HL-60 (cell line): ENCODE results near the gene MAGOH.

Experiments used
- GABPA ChIP-seq: IDR thresholded peaks from 2 replicates; pipeline ENCODE4 v1.6.1; 2012; ENCODE audit warnings: low read depth
- POLR2AphosphoS5 ChIP-seq: IDR thresholded peaks from 2 replicates; pipeline ENCODE4 v1.6.1; 2012; ENCODE audit warnings: low read depth
- REST ChIP-seq: IDR thresholded peaks from 2 replicates; pipeline ENCODE4 v1.6.1; 2012; ENCODE audit warnings: low read depth; ENCODE audit not compliant: insufficient replicate concordance
- TF ChIP-seq, protein P1 (sequence below): IDR thresholded peaks from one replicate; pipeline ENCODE4 v1.5.1; 2011; ENCODE audit warnings: low read length, control low read depth, inconsistent platforms; ENCODE audit not compliant: insufficient read depth

GRCh38 chr1:53207726-53208125 is 30.6 kb downstream of the MAGOH start:
- TF ChIP-seq, protein P1, sequence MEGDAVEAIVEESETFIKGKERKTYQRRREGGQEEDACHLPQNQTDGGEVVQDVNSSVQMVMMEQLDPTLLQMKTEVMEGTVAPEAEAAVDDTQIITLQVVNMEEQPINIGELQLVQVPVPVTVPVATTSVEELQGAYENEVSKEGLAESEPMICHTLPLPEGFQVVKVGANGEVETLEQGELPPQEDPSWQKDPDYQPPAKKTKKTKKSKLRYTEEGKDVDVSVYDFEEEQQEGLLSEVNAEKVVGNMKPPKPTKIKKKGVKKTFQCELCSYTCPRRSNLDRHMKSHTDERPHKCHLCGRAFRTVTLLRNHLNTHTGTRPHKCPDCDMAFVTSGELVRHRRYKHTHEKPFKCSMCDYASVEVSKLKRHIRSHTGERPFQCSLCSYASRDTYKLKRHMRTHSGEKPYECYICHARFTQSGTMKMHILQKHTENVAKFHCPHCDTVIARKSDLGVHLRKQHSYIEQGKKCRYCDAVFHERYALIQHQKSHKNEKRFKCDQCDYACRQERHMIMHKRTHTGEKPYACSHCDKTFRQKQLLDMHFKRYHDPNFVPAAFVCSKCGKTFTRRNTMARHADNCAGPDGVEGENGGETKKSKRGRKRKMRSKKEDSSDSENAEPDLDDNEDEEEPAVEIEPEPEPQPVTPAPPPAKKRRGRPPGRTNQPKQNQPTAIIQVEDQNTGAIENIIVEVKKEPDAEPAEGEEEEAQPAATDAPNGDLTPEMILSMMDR = no peak
- TF ChIP-seq POLR2AphosphoS5 (no peak), REST (no peak), GABPA (no peak)
